ENCODE measurements around the gene SNRNP25.
"Not testable (repeated sequence)": the region's sequence is repeated elsewhere in the genome, so short reads cannot be mapped to it uniquely, and the experiment has no call there.

Gene SNRNP25

DNA sequence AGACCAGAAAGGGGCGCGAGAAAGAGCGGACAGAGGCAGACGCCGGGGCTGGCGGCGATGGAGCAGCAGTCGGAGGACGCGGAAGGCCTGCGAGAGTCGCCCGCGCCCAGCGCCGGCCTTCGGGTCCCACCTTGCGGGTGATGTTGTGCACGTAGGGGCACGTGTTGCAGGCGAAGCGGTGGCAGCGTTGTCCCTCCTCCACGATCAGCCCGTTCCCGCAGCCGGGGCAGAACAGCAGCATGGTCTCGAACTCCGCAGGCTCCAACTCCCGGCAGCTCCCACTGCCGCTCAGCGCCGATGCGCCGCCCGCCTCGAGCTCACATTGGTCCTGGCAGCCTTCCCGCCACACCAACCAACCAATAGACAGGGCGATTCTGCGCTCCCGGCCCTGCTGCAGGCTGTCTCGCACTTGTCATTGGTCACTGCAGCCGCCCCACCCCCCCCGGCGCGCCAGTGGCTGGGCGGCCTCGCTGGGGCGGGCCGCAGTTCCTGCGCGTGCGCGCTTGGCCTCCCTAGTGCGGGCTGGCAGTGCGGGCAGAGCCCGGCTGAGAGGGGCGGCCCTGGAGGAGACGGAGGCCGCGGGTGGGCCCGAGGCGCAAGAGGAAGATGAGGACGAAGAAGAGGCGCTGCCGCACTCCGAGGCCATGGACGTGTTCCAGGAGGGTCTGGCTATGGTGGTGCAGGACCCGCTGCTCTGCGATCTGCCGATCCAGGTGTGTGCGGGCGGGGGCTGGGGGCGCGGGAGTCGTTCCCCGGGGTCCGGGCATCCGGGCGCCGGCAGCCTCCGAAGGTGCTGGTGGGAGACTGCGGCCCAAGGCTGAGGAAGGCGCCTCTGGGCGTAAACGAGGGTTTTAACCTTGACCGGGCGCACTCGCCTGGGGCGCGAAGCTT, at the start of gene SNRNP25, which contains the start of gene POLR3K:
Gene SNRNP25 (plus strand): TSS at position 483 of the 891 bp plus-strand sequence. CDS start 189 bp downstream, at position 672.
Gene POLR3K (minus strand): TSS at position 263 of the 891 bp plus-strand sequence. CDS start 22 bp downstream, at position 241.
- DNase-seq (ENCODE audit: low read depth in 2 of 2) = peak; percentile 94 to 98

DNA sequence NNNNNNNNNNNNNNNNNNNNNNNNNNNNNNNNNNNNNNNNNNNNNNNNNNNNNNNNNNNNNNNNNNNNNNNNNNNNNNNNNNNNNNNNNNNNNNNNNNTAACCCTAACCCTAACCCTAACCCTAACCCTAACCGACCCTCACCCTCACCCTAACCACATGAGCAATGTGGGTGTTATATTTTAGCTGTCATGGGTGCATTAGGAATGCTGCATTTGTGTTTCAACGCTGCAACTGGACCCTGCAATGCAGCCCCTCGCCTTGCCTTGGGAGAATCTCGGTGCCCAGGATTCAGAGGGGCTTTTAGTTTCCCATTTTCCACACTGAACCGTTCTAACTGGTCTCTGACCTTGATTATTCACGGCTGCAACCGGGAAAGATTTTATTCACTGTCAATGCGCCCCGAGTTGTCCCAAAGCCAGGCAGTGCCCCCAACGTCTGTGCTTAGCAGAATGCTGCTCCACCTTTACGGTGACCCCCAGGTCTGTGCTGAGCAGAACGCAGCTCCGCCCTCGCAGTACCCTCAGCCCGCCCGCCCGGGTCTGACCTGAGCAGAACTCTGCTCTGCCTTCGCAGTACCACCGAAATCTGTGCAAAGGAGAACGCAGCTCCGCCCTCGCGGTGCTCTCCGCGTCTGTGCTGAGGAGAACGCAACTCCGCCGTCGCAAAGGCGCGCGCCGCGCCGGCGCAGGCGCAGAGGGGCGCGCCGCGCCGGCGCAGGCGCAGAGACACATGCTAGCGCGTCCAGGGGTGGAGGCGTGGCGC, 43.5 kb upstream of the SNRNP25 start:
- DNase-seq (ENCODE audit: low read depth in 2 of 2) = no peak

DNA sequence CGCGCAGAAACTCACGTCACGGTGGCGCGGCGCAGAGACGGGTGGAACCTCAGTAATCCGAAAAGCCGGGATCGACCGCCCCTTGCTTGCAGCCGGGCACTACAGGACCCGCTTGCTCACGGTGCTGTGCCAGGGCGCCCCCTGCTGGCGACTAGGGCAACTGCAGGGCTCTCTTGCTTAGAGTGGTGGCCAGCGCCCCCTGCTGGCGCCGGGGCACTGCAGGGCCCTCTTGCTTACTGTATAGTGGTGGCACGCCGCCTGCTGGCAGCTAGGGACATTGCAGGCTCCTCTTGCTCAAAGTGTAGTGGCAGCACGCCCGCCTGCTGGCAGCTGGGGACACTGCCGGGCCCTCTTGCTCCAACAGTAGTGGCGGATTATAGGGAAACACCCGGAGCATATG, 42.9 kb upstream of the SNRNP25 start:
- peak; percentile 72 to 92 for DNase-seq (ENCODE audit: low read depth in 2 of 2)

GRCh38 chr16:17062-17765, 36.4 kb upstream of the SNRNP25 start:
- not testable (repeated sequence) for DNase-seq (ENCODE audit: low read depth in 2 of 2)

DNA sequence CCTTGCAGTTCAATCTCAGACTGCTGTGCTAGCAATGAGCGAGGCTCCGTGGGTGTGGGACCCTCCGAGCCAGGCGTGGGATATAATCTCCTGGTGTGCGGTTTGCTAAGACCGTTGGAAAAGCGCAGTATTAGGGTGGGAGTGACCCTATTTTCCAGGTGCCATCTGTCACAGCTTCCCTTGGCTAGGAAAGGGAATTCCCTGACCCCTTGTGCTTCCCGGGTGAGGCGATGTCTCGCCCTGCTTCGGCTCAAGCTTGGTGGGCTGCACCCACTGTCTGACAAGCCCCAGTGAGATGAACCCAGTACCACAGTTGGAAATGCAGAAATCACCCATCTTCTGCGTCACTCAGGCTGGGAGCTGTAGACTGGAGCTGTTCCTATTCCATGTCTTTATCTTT, 32.7 kb upstream of the SNRNP25 start:
- not testable (repeated sequence) for DNase-seq (ENCODE audit: low read depth in 2 of 2)

- not testable (repeated sequence) for DNase-seq (ENCODE audit: low read depth in 2 of 2)
Measured at GRCh38 chr16:24151-24550, 29.5 kb upstream of the SNRNP25 start.

GRCh38 chr16:25926-26348, 27.7 kb upstream of the SNRNP25 start:
- DNase-seq (ENCODE audit: low read depth in 2 of 2) = not testable (repeated sequence)

GRCh38 chr16:30627-31026, 23.0 kb upstream of the SNRNP25 start:
- not testable (repeated sequence) for DNase-seq (ENCODE audit: low read depth in 2 of 2)

- not testable (repeated sequence) for DNase-seq (ENCODE audit: low read depth in 2 of 2)
Measured at GRCh38 chr16:33154-33876, 20.3 kb upstream of the SNRNP25 start.

DNA sequence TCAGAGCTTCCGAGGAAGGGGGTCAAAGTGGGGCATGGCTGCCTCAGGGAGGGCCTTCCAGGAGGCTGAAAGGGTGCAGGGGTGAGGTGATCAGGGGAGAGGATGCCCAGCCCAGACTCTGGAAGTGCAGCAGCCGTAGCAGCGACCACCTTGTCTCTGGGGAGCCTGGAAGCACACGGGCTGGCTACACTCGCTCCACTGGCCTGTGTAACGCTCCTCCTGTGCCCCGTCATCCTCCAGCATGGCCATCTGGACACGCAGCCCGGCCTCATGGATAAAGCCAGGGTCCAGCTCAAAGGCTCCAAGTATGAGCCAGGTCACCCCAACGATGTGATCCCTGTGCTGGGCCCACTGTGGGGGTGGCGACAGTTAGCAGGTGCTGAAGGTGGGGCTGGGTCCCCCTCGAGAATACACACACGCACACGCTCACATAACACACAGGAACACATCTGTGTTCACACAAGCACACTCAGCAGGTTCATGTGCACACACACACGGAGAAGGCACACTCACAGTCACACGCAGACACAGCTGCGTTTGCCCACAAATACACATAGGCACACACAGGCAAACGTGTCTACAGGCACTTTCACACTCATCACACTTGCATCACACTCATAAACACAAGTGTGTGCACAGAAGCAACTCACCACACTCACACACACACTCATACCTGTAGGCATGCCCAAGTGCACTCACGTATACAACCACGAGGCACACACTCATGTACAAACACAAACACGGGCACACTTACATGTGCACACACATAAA, 19.6 kb upstream of the SNRNP25 start:
- no peak for DNase-seq (ENCODE audit: low read depth in 2 of 2)

DNA sequence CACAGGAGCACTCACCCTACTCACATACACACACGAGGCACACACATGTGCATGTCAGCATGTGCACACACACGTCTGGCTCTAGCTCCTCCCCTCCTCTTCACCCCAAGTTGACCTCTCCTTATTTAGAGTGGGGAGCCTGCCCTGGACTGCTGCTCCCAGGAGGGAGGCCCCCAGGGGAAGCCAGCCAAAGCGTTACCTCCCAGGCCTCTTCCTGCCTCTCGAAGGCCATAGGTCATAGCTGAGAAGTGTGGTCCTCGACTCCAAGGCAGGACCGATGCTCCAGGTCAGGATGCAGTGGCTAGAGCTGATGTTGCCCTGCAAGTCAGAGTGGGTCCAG, 19.0 kb upstream of the SNRNP25 start:
- DNase-seq (ENCODE audit: low read depth in 2 of 2) = no peak

- no peak for DNase-seq (ENCODE audit: low read depth in 2 of 2)
Measured at GRCh38 chr16:35011-35677, 18.5 kb upstream of the SNRNP25 start.

GRCh38 chr16:35678-36305, 17.8 kb upstream of the SNRNP25 start:
- DNase-seq (ENCODE audit: low read depth in 2 of 2) = no peak

DNA sequence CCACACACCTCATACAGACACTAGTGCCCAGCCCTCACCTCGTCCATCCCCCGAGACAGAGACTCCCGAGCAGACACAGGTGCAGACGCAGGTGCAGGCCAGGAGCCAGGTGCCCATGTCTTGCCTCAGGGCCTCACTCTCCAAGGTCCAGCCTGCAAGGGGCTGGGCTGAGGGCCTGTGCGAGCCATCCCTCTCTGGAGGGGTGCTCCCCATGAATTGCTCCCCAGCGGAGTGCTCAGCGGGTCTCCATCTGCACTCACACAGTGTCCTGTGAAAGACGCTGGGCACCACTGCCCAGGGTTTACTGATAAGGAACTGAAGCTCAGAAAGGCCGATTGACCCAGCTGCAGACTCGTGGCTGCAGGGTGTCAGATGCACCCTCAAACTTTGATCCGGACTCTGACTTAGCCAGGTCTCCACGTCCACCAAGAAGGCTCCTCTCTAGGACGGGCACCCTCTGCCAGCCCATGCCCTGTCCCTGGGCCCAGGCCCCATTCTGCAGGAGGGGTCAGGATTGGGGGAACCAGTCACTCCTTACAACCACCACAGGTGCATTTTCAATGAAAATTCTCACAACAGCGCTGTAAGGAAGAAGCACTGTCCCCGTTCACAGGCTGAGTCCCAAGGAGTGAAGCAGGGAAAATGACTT, 17.2 kb upstream of the SNRNP25 start:
- DNase-seq (ENCODE audit: low read depth in 2 of 2) = no peak

GRCh38 chr16:37511-37910, 16.1 kb upstream of the SNRNP25 start:
- no peak for DNase-seq (ENCODE audit: low read depth in 2 of 2)

GRCh38 chr16:38206-38605, 15.4 kb upstream of the SNRNP25 start:
- DNase-seq (ENCODE audit: low read depth in 2 of 2) = not testable (repeated sequence)

- no peak for DNase-seq (ENCODE audit: low read depth in 2 of 2)
Measured at GRCh38 chr16:38941-39892, 14.4 kb upstream of the SNRNP25 start.
